SK-N-SH treated with all-trans-retinoic acid at 6 μM for 48 hours (cell line): ENCODE measurements around the gene OR13C5.

ENCODE experiments used
- ATAC-seq: fragments of 200-7000 bp; cut with Tn5 transposase; 3 replicates; pipeline ENCODE4 v1.9.1; 2020; ENCODE audit warnings: mild to moderate bottlenecking, moderate library complexity
- ARNTL ChIP-seq: fragments of 450-650 bp; formaldehyde crosslinking; IDR thresholded peaks from 2 replicates; pipeline ENCODE4 v1.5.0; 2020; ENCODE audit warnings: low read depth, mild to moderate bottlenecking, moderate library complexity, borderline replicate concordance
- BACH2 ChIP-seq: fragments of 250-450 bp; sonication (Bioruptor Pico); IDR thresholded peaks from 2 replicates; pipeline ENCODE4 v1.9.0; 2021; ENCODE audit warnings: mild to moderate bottlenecking, borderline replicate concordance
- CSDC2 ChIP-seq: fragments of 250-450 bp; sonication (Bioruptor Pico); IDR thresholded peaks from 2 replicates; pipeline ENCODE4 v1.5.0; 2020; ENCODE audit warnings: mild to moderate bottlenecking, moderate library complexity
- ESRRG ChIP-seq: fragments of 250-450 bp; sonication (Bioruptor Pico); IDR thresholded peaks from 2 replicates; pipeline ENCODE4 v1.6.1; 2021; ENCODE audit warnings: mild to moderate bottlenecking
- GLIS3 ChIP-seq: fragments of 250-450 bp; sonication (Bioruptor Pico); IDR thresholded peaks from 2 replicates; pipeline ENCODE4 v1.5.0; 2020; ENCODE audit warnings: mild to moderate bottlenecking, moderate library complexity
- ISL1 ChIP-seq: fragments of 250-450 bp; sonication (Bioruptor Pico); IDR thresholded peaks from 2 replicates; pipeline ENCODE4 v2.1.2; 2022; ENCODE audit warnings: mild to moderate bottlenecking, moderate library complexity
- OSR1 ChIP-seq: fragments of 250-450 bp; sonication (Bioruptor Pico); IDR thresholded peaks from 2 replicates; pipeline ENCODE4 v1.8.0; 2022; ENCODE audit warnings: moderate library complexity, mild to moderate bottlenecking, inconsistent platforms
- PPARA ChIP-seq: fragments of 250-450 bp; sonication (Bioruptor Pico); IDR thresholded peaks from 2 replicates; pipeline ENCODE4 v1.5.0; 2020; ENCODE audit warnings: mild to moderate bottlenecking, borderline replicate concordance
- RARB ChIP-seq: fragments of 250-450 bp; sonication (Bioruptor Pico); IDR thresholded peaks from 2 replicates; pipeline ENCODE4 v1.8.0; 2021; ENCODE audit warnings: mild to moderate bottlenecking, moderate library complexity
- SNAI2 ChIP-seq: fragments of 250-450 bp; sonication (Bioruptor Pico); IDR thresholded peaks from 2 replicates; pipeline ENCODE4 v1.5.0; 2020; ENCODE audit warnings: mild to moderate bottlenecking, moderate library complexity
- TCF4 ChIP-seq: fragments of 250-450 bp; sonication (Bioruptor Pico); IDR thresholded peaks from 2 replicates; pipeline ENCODE4 v1.8.0; 2021; ENCODE audit warnings: mild to moderate bottlenecking, moderate library complexity, borderline replicate concordance
- TOX ChIP-seq: fragments of 250-450 bp; sonication (Bioruptor Pico); IDR thresholded peaks from 2 replicates; pipeline ENCODE4 v1.8.0; 2021; ENCODE audit warnings: mild to moderate bottlenecking, moderate library complexity, borderline replicate concordance
- ZC3H10 ChIP-seq: fragments of 250-450 bp; sonication (Bioruptor Pico); IDR thresholded peaks from 2 replicates; pipeline ENCODE4 v1.5.1; 2021; ENCODE audit warnings: mild to moderate bottlenecking, moderate library complexity
- ZFP3 ChIP-seq: fragments of 250-450 bp; sonication (Bioruptor Pico); IDR thresholded peaks from 2 replicates; pipeline ENCODE4 v1.5.0; 2020; ENCODE audit warnings: mild to moderate bottlenecking, moderate library complexity
- ZFP30 ChIP-seq: fragments of 450-650 bp; formaldehyde crosslinking; IDR thresholded peaks from 2 replicates; pipeline ENCODE4 v1.5.0; 2022; ENCODE audit warnings: mild to moderate bottlenecking, moderate library complexity
- ZNF565 ChIP-seq: fragments of 450-650 bp; formaldehyde crosslinking; conservative IDR thresholded peaks from 2 replicates; pipeline ENCODE4 v1.5.0; 2020; ENCODE audit warnings: low read depth, mild to moderate bottlenecking, moderate library complexity
- ZNF70 ChIP-seq: fragments of 450-650 bp; formaldehyde crosslinking; IDR thresholded peaks from 2 replicates; pipeline ENCODE4 v1.5.0; 2020; ENCODE audit warnings: mild to moderate bottlenecking, moderate library complexity
- ZNF8 ChIP-seq: fragments of 450-650 bp; formaldehyde crosslinking; IDR thresholded peaks from 2 replicates; pipeline ENCODE4 v1.5.0; 2020; ENCODE audit warnings: mild to moderate bottlenecking, moderate library complexity
- TF ChIP-seq, protein P1 (sequence below): fragments of 250-450 bp; sonication (Bioruptor Pico); IDR thresholded peaks from 2 replicates; pipeline ENCODE4 v1.5.1; 2020; ENCODE audit warnings: low read depth, mild to moderate bottlenecking, moderate library complexity
- TF ChIP-seq, protein P2 (sequence below): fragments of 250-450 bp; sonication (Bioruptor Pico); IDR thresholded peaks from 2 replicates; pipeline ENCODE4 v1.8.0; 2021; ENCODE audit warnings: low read depth, mild to moderate bottlenecking, moderate library complexity, borderline replicate concordance
- TF ChIP-seq, protein P3 (sequence below): fragments of 250-450 bp; sonication (Bioruptor Pico); IDR thresholded peaks from 2 replicates; pipeline ENCODE4 v1.8.0; 2020; ENCODE audit warnings: mild to moderate bottlenecking, moderate library complexity, borderline replicate concordance
- TF ChIP-seq, protein P4 (sequence below): fragments of 250-450 bp; sonication (Bioruptor Pico); IDR thresholded peaks from 2 replicates; pipeline ENCODE4 v1.5.1; 2021; ENCODE audit warnings: mild to moderate bottlenecking, moderate library complexity
- TF ChIP-seq, protein P5 (sequence below): fragments of 250-450 bp; sonication (Bioruptor Pico); IDR thresholded peaks from 2 replicates; pipeline ENCODE4 v1.5.0; 2020; ENCODE audit warnings: mild to moderate bottlenecking, moderate library complexity

Gene OR13C5

DNA sequence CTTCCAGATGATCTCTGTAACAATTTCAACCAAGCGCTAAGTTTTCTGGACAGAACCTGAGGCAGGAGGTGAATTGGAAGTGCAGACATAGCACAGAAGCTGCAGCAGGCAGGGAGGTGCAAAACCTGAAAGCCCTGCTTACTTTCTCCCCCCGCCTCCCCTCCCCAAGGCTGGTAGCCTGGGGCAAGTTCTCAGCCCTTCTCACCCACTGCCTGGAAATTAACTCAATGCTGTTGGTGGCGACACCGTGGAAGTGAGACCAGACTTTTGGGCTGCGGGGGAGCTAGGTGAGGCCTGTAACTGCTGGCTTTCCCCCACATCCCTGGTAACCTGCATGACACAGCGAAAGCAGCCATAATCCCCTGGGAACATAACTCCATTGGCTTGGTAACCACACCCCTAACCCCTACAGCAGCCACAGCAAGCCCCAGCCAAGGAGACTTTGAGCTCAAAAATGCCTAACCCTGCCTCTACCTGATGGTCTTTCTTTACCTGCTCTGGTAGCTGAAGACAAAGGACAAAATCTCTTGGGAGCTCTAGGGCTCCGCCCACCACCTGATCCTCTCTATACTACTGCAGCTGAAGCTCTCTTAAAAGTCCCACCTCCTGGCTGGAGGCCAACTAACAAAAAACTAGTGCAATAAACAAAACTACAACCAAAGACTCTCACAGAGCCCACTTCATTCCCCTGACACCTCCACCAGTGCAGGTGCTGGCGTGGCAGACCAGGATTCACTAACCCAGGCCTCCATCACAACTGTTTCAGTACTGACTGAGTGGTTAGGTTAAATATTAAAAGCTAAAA, 42.2 kb downstream of the OR13C5 start:
- TF ChIP-seq ZNF565 (no peak), OSR1 (CRISPR knock-in tag) (no peak), GLIS3 (CRISPR knock-in tag) (no peak), ISL1 (CRISPR knock-in tag) (no peak), PPARA (CRISPR knock-in tag) (no peak), RARB (CRISPR knock-in tag) (no peak), BACH2 (no peak), ESRRG (no peak), TOX (CRISPR knock-in tag) (no peak), ARNTL (CRISPR knock-in tag) (no peak), ZFP30 (no peak), ZNF8 (CRISPR knock-in tag) (no peak), TCF4 (CRISPR knock-in tag) (no peak), ZC3H10 (no peak), ZFP3 (no peak)
- TF ChIP-seq, protein P1, sequence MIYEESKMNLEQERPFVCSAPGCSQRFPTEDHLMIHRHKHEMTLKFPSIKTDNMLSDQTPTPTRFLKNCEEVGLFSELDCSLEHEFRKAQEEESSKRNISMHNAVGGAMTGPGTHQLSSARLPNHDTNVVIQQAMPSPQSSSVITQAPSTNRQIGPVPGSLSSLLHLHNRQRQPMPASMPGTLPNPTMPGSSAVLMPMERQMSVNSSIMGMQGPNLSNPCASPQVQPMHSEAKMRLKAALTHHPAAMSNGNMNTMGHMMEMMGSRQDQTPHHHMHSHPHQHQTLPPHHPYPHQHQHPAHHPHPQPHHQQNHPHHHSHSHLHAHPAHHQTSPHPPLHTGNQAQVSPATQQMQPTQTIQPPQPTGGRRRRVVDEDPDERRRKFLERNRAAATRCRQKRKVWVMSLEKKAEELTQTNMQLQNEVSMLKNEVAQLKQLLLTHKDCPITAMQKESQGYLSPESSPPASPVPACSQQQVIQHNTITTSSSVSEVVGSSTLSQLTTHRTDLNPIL (CRISPR knock-in tag) = no peak
- TF ChIP-seq, protein P2, sequence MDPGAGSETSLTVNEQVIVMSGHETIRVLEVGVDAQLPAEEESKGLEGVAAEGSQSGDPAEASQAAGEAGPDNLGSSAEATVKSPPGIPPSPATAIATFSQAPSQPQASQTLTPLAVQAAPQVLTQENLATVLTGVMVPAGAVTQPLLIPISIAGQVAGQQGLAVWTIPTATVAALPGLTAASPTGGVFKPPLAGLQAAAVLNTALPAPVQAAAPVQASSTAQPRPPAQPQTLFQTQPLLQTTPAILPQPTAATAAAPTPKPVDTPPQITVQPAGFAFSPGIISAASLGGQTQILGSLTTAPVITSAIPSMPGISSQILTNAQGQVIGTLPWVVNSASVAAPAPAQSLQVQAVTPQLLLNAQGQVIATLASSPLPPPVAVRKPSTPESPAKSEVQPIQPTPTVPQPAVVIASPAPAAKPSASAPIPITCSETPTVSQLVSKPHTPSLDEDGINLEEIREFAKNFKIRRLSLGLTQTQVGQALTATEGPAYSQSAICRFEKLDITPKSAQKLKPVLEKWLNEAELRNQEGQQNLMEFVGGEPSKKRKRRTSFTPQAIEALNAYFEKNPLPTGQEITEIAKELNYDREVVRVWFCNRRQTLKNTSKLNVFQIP = no peak
- TF ChIP-seq, protein P3, sequence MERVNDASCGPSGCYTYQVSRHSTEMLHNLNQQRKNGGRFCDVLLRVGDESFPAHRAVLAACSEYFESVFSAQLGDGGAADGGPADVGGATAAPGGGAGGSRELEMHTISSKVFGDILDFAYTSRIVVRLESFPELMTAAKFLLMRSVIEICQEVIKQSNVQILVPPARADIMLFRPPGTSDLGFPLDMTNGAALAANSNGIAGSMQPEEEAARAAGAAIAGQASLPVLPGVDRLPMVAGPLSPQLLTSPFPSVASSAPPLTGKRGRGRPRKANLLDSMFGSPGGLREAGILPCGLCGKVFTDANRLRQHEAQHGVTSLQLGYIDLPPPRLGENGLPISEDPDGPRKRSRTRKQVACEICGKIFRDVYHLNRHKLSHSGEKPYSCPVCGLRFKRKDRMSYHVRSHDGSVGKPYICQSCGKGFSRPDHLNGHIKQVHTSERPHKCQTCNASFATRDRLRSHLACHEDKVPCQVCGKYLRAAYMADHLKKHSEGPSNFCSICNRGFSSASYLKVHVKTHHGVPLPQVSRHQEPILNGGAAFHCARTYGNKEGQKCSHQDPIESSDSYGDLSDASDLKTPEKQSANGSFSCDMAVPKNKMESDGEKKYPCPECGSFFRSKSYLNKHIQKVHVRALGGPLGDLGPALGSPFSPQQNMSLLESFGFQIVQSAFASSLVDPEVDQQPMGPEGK = no peak
- TF ChIP-seq, protein P4, sequence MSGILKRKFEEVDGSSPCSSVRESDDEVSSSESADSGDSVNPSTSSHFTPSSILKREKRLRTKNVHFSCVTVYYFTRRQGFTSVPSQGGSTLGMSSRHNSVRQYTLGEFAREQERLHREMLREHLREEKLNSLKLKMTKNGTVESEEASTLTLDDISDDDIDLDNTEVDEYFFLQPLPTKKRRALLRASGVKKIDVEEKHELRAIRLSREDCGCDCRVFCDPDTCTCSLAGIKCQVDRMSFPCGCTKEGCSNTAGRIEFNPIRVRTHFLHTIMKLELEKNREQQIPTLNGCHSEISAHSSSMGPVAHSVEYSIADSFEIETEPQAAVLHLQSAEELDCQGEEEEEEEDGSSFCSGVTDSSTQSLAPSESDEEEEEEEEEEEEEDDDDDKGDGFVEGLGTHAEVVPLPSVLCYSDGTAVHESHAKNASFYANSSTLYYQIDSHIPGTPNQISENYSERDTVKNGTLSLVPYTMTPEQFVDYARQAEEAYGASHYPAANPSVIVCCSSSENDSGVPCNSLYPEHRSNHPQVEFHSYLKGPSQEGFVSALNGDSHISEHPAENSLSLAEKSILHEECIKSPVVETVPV (CRISPR knock-in tag) = no peak
- TF ChIP-seq, all 23 proteins: peak for 0
- ATAC-seq = no peak

DNA sequence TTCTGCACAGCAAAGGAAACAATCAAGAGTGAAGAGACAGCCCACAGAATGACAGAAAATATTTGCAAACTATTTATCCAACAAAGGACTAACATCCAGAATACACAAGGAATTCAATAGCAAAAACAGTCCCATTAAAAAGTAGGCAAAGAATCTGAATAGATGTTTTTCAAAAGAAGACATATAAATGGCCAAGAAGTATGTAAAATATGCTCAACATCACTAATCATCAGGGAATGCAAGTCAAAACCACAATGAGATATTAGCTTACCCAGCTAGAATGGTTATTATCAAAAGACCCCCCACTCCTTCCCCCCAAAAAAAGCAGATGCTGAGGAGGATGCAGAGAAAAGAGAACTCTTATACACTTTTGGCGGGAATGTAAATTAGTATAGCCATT, 43.7 kb downstream of the OR13C5 start:
- no peak for ATAC-seq
- TF ChIP-seq, protein P4 (CRISPR knock-in tag) = no peak
- TF ChIP-seq PPARA (CRISPR knock-in tag) (no peak), ZNF8 (CRISPR knock-in tag) (no peak), CSDC2 (CRISPR knock-in tag) (no peak), TCF4 (CRISPR knock-in tag) (no peak), ZNF565 (no peak), ZNF70 (CRISPR knock-in tag) (no peak), SNAI2 (CRISPR knock-in tag) (no peak), OSR1 (CRISPR knock-in tag) (no peak), ARNTL (CRISPR knock-in tag) (no peak), BACH2 (no peak)
- TF ChIP-seq, protein P5, sequence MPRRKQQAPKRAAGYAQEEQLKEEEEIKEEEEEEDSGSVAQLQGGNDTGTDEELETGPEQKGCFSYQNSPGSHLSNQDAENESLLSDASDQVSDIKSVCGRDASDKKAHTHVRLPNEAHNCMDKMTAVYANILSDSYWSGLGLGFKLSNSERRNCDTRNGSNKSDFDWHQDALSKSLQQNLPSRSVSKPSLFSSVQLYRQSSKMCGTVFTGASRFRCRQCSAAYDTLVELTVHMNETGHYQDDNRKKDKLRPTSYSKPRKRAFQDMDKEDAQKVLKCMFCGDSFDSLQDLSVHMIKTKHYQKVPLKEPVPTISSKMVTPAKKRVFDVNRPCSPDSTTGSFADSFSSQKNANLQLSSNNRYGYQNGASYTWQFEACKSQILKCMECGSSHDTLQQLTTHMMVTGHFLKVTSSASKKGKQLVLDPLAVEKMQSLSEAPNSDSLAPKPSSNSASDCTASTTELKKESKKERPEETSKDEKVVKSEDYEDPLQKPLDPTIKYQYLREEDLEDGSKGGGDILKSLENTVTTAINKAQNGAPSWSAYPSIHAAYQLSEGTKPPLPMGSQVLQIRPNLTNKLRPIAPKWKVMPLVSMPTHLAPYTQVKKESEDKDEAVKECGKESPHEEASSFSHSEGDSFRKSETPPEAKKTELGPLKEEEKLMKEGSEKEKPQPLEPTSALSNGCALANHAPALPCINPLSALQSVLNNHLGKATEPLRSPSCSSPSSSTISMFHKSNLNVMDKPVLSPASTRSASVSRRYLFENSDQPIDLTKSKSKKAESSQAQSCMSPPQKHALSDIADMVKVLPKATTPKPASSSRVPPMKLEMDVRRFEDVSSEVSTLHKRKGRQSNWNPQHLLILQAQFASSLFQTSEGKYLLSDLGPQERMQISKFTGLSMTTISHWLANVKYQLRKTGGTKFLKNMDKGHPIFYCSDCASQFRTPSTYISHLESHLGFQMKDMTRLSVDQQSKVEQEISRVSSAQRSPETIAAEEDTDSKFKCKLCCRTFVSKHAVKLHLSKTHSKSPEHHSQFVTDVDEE (CRISPR knock-in tag) = no peak
- TF ChIP-seq, all 23 proteins: peak for 0
